Embryonic facial prominence (tissue), 1 donor: ENCODE data around the gene KRTAP5-7.

Experiments
- DNase-seq: peaks from one replicate; pipeline ENCODE4 v3.0.0-alpha.2; 2016; ENCODE audit errors: extremely low spot score

KRTAP5-7 gene

GRCh38 chr11:71495286-71496230 lies 31.5 kb upstream of the KRTAP5-7 start:
- no peak for DNase-seq

- DNase-seq: no peak
Observed at GRCh38 chr11:71496421-71496820, 30.6 kb upstream of the KRTAP5-7 start.

- DNase-seq: no peak
Observed at GRCh38 chr11:71498091-71498490, 29.0 kb upstream of the KRTAP5-7 start.

- no peak for DNase-seq
Observed at GRCh38 chr11:71499125-71499524, 27.9 kb upstream of the KRTAP5-7 start.

GRCh38 chr11:71499546-71499945 lies 27.5 kb upstream of the KRTAP5-7 start:
- no peak for DNase-seq

GRCh38 chr11:71500601-71501021 lies 26.5 kb upstream of the KRTAP5-7 start:
- DNase-seq: no peak

GRCh38 chr11:71501071-71501985 lies 25.7 kb upstream of the KRTAP5-7 start:
- DNase-seq: no peak

GRCh38 chr11:71502026-71502425 lies 25.0 kb upstream of the KRTAP5-7 start:
- no peak for DNase-seq

GRCh38 chr11:71502871-71503435 lies 24.1 kb upstream of the KRTAP5-7 start:
- DNase-seq: no peak

- DNase-seq: no peak
Observed at GRCh38 chr11:71504531-71504930, 22.5 kb upstream of the KRTAP5-7 start.

GRCh38 chr11:71505001-71505400 lies 22.1 kb upstream of the KRTAP5-7 start:
- no peak for DNase-seq

- DNase-seq: no peak
Observed at GRCh38 chr11:71505781-71506180, 21.3 kb upstream of the KRTAP5-7 start.

GRCh38 chr11:71507102-71507501 lies 20.0 kb upstream of the KRTAP5-7 start:
- no peak for DNase-seq

- no peak for DNase-seq
Observed at GRCh38 chr11:71518506-71519471, 8.3 kb upstream of the KRTAP5-7 start.

- DNase-seq: no peak
Observed at GRCh38 chr11:71519546-71519945, 7.5 kb upstream of the KRTAP5-7 start.

GRCh38 chr11:71525188-71525937 lies 1.7 kb upstream of the KRTAP5-7 start:
- no peak for DNase-seq

- DNase-seq: no peak
Observed at GRCh38 chr11:71525938-71526495, 1.1 kb upstream of the KRTAP5-7 start.

- no peak for DNase-seq
Observed at GRCh38 chr11:71527576-71528210, 626 bp downstream of the KRTAP5-7 start.

GRCh38 chr11:71530602-71531001 lies 3.5 kb downstream of the KRTAP5-7 start:
- no peak for DNase-seq
